Measurements from ENCODE around the gene BSG. TPM values are rescaled to one million over a fixed set of nuclear protein-coding genes. Genes with fewer than 3 reads are reported as not detected.
A peak's percentile ranks its signal among the peaks of the same experiment; 100 is the strongest.
"Not testable (repeated sequence)": the region's sequence is repeated elsewhere in the genome, so short reads cannot be mapped to it uniquely, and the experiment has no call there.

BSG gene
- total RNA-seq, 4 donors from 2014 or later = 182 to 408 (median 289) TPM

DNA sequence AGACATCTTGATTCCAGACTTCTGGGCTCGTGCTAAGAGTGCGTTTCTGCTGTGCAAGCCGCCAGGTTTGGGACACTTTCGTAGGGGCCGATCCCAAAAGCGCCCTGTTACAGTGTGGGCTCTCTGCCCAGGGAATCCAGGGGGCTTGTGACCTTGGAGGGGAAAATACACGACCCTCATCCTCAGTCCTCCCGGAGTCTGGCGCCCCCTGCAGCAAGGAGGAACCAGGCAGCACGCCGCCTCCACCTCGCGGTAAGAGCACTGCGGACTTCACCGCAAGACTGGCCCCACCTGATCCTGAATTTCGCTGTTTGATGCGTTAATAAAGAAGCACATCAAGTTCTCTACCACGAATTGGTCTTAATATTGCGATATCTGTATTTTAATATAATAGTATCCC is 55.8 kb downstream of the BSG start:
- H3K27ac ChIP-seq = no peak overlapping the region
- no peak for DNase-seq
- H3K9me3 ChIP-seq = no peaks in the 10 kb centered on the region
- intact Hi-C loops (cut with DNase I) = no loop called here
- H3K36me3 ChIP-seq = peaks cover 0 to 82% (median 16%) of the 10 kb centered on the region in 3 donors
- no peaks in the 10 kb centered on the region for H3K27me3 ChIP-seq
- no peak overlapping the region for H3K4me3 ChIP-seq
- H3K4me1 ChIP-seq = peaks cover 11 to 21% (median 12%) of the 10 kb centered on the region in 3 donors
- TF ChIP-seq POLR2A (IDR thresholded peaks at IDR 0.05) = no peak
- TF ChIP-seq, protein P1, sequence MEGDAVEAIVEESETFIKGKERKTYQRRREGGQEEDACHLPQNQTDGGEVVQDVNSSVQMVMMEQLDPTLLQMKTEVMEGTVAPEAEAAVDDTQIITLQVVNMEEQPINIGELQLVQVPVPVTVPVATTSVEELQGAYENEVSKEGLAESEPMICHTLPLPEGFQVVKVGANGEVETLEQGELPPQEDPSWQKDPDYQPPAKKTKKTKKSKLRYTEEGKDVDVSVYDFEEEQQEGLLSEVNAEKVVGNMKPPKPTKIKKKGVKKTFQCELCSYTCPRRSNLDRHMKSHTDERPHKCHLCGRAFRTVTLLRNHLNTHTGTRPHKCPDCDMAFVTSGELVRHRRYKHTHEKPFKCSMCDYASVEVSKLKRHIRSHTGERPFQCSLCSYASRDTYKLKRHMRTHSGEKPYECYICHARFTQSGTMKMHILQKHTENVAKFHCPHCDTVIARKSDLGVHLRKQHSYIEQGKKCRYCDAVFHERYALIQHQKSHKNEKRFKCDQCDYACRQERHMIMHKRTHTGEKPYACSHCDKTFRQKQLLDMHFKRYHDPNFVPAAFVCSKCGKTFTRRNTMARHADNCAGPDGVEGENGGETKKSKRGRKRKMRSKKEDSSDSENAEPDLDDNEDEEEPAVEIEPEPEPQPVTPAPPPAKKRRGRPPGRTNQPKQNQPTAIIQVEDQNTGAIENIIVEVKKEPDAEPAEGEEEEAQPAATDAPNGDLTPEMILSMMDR (IDR thresholded peaks at IDR 0.05) = peak in 1 of 6 experiments; percentile 22
- 81 to 87% methylated on average over 13 to 17 of the region's 19 CpGs for WGBS, 2 donors

DNA sequence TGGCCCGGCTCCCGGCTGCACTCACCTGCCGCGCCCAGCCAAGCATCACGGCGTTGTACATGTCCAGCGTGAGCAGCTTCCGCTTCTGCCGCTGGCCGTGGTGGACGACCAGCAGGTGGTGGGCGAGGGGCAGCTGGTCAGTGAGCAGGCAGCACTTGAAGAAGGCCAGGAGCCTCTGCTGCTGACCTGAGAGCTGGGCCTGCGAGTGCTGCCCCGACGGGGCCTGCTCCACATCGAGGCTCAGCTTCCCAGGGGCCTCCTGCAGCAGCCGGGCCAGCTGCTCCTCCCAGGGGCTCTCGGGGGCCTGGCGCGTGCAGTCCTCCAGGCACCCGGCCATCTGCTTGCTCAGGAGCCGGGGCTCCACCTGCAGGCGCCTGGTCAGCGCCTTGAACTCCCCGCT is 57.1 kb downstream of the BSG start:
- Histone ChIP-seq H3K4me1 (peaks cover 19 to 26% (median 19%) of the 10 kb centered on the region in 3 donors), H3K36me3 (peaks cover 0 to 69% (median 16%) of the 10 kb centered on the region in 3 donors)
- intact Hi-C loops (cut with DNase I); H3K27me3 ChIP-seq; H3K27ac ChIP-seq; H3K9me3 ChIP-seq; DNase-seq; H3K4me3 ChIP-seq: not testable (repeated sequence)
- 86% methylated on average over 14 of the region's 25 CpGs; no CpG with 5 or more reads in 1 of the 2 donors for WGBS, 2 donors

DNA sequence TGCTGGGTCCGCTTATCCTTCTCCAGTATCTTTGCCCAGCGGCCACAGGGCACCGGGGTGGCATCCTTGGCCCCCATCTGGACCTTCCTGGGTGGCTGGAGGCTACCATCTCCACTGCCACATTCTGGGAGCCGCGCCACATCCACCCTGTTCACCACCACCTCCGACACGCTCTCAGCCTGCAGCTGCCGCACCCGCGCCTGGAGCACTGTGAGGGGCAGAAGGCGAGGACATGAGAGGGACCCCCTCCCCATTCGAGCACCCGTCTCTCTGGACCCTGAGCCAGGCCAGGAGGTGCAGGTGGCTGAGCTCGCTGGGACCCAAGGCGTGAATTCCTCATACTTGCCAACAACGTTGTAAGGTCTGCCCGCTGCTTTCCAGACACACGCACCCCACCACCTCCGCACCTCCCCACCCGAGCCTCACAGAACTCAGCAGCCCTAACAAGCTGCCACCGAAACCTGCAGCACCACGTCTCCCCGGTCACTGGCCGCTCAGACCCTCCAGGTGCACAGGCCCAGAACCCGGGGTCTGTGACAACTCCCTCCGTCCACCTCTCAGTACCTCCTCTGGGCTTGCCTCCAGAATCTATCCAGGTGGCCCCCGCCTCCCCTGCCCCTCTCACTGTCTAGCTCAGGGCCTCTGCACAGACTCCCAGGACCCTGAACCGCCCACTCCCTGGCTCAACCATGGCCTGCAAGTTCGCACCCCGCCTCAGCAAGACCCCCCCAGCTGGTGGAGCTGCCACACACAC is 57.7 kb downstream of the BSG start:
- intact Hi-C loops (cut with DNase I) = no loop called here
- H3K4me3 ChIP-seq = no peak overlapping the region
- no peaks in the 10 kb centered on the region for H3K27me3 ChIP-seq
- no peak overlapping the region for H3K27ac ChIP-seq
- no peaks in the 10 kb centered on the region for H3K9me3 ChIP-seq
- TF ChIP-seq, protein P1 (IDR thresholded peaks at IDR 0.05) = no peak
- no peak for TF ChIP-seq POLR2A (IDR thresholded peaks at IDR 0.05)
- no peak for DNase-seq
- H3K36me3 ChIP-seq = peaks cover 0 to 62% (median 16%) of the 10 kb centered on the region in 3 donors
- H3K4me1 ChIP-seq = peaks cover 19 to 31% (median 20%) of the 10 kb centered on the region in 3 donors
- 90% methylated on average over 2 to 24 of the region's 30 CpGs for WGBS, 2 donors

DNA sequence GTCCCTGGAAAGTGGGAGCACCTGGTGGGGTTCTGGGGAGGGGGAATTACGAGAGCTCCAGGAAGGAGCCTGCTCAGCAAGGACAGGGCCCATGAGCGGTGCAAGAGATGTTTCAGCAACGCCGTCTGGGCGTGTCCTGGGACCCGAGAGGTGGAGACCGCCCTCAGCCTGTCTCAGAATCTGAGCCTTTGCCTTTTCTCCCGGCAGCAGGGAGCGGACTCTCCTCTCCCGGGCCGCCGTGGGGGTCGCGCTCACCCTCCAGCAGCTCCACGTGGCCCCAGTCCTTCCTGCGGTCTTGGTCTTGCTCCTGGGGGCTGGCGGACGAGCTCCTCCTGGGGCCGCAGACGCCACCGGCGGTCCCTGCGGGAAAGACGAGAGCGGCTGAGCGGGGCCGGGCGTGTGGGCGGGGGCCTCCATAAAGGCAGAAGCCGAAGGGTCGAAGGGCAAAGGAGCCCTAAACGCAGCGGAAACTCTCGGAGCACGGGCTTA is 60.2 kb downstream of the BSG start:
- WGBS, 2 donors = 1% methylated on average over 18 of the region's 35 CpGs; no CpG with 5 or more reads in 1 of the 2 donors
- DNase-seq = no peak
- peaks cover 19 to 31% (median 20%) of the 10 kb centered on the region in 3 donors for H3K4me1 ChIP-seq
- peak overlapping the region; percentile 69 to 89 (median 76) for H3K27ac ChIP-seq
- H3K4me3 ChIP-seq = peak overlapping the region; percentile 70 to 95 (median 86)
- TF ChIP-seq, protein P1 (IDR thresholded peaks at IDR 0.05) = no peak
- no peak for TF ChIP-seq POLR2A (IDR thresholded peaks at IDR 0.05)
- H3K36me3 ChIP-seq = peaks cover 0 to 44% (median 16%) of the 10 kb centered on the region in 3 donors
- no peaks in the 10 kb centered on the region for H3K9me3 ChIP-seq
- no peaks in the 10 kb centered on the region for H3K27me3 ChIP-seq
- intact Hi-C loops (cut with DNase I) = no loop called here

Other genes with a start within 250 kb of the BSG start
- gene MIER2, start 227.8 kb upstream of the BSG start, total RNA-seq = 10 to 100 TPM; 11.7 to 31.5 (median 14.9) TPM
- gene C2CD4C, start 163.4 kb upstream of the BSG start, total RNA-seq = 1 to 10 TPM in 1 of 4 donors, under 1 TPM in 3; 0.15 to 1.1 (median 0.45) TPM
- 10 to 100 TPM in 1 of 4 donors, 1 to 10 TPM in 3; 1.1 to 10.2 (median 4.7) TPM for gene SHC2, start 111.6 kb upstream of the BSG start, total RNA-seq
- under 1 TPM in 2 of 4 donors, not detected in 2; 0.19 to 0.40 TPM for gene MADCAM1, start 76.1 kb upstream of the BSG start, total RNA-seq
- 10 to 100 TPM; 29.3 to 46.7 (median 35.6) TPM for gene TPGS1, start 65.1 kb upstream of the BSG start, total RNA-seq
- 10 to 100 TPM; 33.5 to 53.5 (median 34.5) TPM for gene CDC34, start 40.8 kb upstream of the BSG start, total RNA-seq
- under 1 TPM in 3 of 4 donors, not detected in 1; 0.48 to 0.95 (median 0.57) TPM for gene GZMM, start 28.5 kb upstream of the BSG start, total RNA-seq
- under 1 TPM in 3 of 4 donors, not detected in 1; 0.15 to 0.57 (median 0.29) TPM for gene HCN2, start 17.3 kb downstream of the BSG start, total RNA-seq
- 10 to 100 TPM; 23.5 to 32.3 (median 25.0) TPM for gene POLRMT, start 60.9 kb downstream of the BSG start, total RNA-seq
- 1 to 10 TPM in 1 of 4 donors, under 1 TPM in 1, not detected in 2; 0.38 to 1.6 TPM for gene FGF22, start 67.3 kb downstream of the BSG start, total RNA-seq
- gene RNF126, start 90.6 kb downstream of the BSG start, total RNA-seq = 100 to 1,000 TPM in 2 of 4 donors, 10 to 100 TPM in 2; 82.1 to 118 (median 98.4) TPM
- 10 to 100 TPM in 3 of 4 donors, 1 to 10 TPM in 1; 4.4 to 43.3 (median 17.7) TPM for gene FSTL3, start 103.8 kb downstream of the BSG start, total RNA-seq
- gene PRSS57, start 122.9 kb downstream of the BSG start, total RNA-seq = not detected
- gene PALM, start 136.3 kb downstream of the BSG start, total RNA-seq = 10 to 100 TPM in 1 of 4 donors, 1 to 10 TPM in 3; 2.6 to 19.3 (median 6.5) TPM
- gene MISP, start 178.5 kb downstream of the BSG start, total RNA-seq = 1 to 10 TPM in 2 of 4 donors, under 1 TPM in 1, not detected in 1; 0.11 to 1.3 (median 1.0) TPM
- 100 to 1,000 TPM; 139 to 167 (median 156) TPM for gene PTBP1, start 224.9 kb downstream of the BSG start, total RNA-seq
- not detected for gene PLPPR3, start 249.4 kb downstream of the BSG start, total RNA-seq